ENCODE results near the gene SLC5A9.

- no peak for TF ChIP-seq CTCF (IDR thresholded peaks at IDR 0.05 in 2 of 3, conservative IDR thresholded peaks at IDR 0.05 in 1 of 3; ENCODE audit: borderline replicate concordance in 1 of 3, insufficient read depth in 1 of 3, low read depth in 2 of 3, low read length in 2 of 3)
- no peak for TF ChIP-seq SP1 (IDR thresholded peaks at IDR 0.05; ENCODE audit: low read depth)
- no peak for TF ChIP-seq REST (IDR thresholded peaks at IDR 0.05; ENCODE audit: low read depth)
- no peak for TF ChIP-seq POLR2AphosphoS5 (IDR thresholded peaks at IDR 0.05; ENCODE audit: low read depth, low read length)
- no peak for TF ChIP-seq EZH2 (IDR thresholded peaks at IDR 0.05)
- no peak for TF ChIP-seq EGR1 (IDR thresholded peaks at IDR 0.05; ENCODE audit: low read depth)
- no peak for TF ChIP-seq RAD21 (IDR thresholded peaks at IDR 0.05; ENCODE audit: low read depth)
- no peak for TF ChIP-seq POLR2A (IDR thresholded peaks at IDR 0.05; ENCODE audit: borderline replicate concordance, extremely low read depth, insufficient read depth, insufficient read length)
- no peak for TF ChIP-seq EZH2phosphoT487 (IDR thresholded peaks at IDR 0.05; ENCODE audit: borderline replicate concordance)
Observed at GRCh38 chr1:48292706-48293105, 70.2 kb downstream of the SLC5A9 start.

Measured in HCT116 (cell line).